ENCODE data around the gene MEPE.

Gene MEPE

DNA sequence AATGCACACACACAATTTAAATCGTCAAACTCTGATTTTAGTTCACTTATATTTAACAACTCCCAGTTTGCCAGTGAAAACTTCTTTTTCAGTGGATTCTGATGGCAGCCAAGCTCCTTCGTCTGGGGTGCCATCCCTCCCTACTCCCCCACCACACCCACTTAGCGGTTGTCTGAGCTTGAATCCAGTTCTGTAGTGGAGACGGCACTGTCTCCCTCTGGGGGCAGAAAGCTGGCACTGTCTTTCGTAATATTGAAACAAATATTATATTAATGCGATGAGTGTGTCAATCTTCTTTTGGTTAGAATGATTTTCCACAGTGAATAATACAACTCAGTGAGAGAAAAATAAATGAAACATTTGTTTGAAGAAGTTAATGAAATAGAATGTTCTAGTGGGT is 5.4 kb downstream of the MEPE start:
- CTCF ChIA-PET, result interaction anchor here (0.5 to 3.8 kb wide), 7 partner anchors 9 to 294 kb away, joined by 3 to 19 read pairs (median 4); no protein-coding TSS in a partner anchor
- no peak for DNase-seq (ENCODE audit: extremely low spot score)

DNA sequence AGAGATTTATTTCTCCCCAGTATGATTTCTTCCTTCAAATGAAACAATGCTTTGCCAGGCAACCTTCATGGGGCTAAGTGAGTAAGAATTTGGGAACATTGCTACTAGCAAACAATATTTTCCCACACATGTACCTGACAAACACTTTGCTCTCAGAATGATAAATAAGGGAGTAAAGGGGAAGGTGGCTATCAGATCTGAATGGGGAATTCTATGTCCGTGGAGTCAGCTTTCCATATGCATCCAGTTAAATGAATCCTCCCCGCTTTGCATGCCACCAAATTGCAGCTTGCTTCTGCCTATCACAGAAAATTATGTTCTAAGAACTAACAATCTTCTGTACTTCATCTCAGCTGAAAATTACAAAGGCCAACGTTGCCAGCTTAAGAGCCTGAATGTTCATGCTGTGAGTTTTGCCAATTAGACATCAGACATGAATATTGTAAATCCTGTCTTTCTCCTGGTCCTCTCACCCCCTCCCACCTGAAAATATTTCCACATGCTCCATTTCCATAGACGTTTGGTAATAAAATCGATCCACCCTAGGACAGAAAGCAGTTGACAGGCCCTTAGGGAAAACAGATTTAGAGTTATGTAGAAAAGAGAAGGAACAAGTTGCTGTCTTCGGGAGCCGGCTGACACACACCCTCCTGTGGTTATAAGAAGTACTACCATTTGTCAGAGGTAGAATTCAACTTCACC is 6.3 kb downstream of the MEPE start:
- ChIA-PET CTCF (interaction anchor here (0.9 to 3.8 kb wide), 5 partner anchors 11 to 295 kb away, joined by 3 to 19 read pairs (median 4); no protein-coding TSS in a partner anchor), POLR2A (no interaction called here)
- TF ChIP-seq L3MBTL2 (conservative IDR thresholded peaks at IDR 0.05), result no peak
- no peak for TF ChIP-seq FOXK2 (IDR thresholded peaks at IDR 0.05)
- no peak for TF ChIP-seq ZNF384 (IDR thresholded peaks at IDR 0.05)
- TF ChIP-seq FOXA1 (IDR thresholded peaks at IDR 0.05), result no peak
- TF ChIP-seq, protein P1, sequence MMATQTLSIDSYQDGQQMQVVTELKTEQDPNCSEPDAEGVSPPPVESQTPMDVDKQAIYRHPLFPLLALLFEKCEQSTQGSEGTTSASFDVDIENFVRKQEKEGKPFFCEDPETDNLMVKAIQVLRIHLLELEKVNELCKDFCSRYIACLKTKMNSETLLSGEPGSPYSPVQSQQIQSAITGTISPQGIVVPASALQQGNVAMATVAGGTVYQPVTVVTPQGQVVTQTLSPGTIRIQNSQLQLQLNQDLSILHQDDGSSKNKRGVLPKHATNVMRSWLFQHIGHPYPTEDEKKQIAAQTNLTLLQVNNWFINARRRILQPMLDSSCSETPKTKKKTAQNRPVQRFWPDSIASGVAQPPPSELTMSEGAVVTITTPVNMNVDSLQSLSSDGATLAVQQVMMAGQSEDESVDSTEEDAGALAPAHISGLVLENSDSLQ (IDR thresholded peaks at IDR 0.05), result peak; percentile 51
- DNase-seq (ENCODE audit: extremely low spot score), result peak; percentile 50

More for the DNA sequence above, 5.4 kb downstream of the MEPE start:
- POLR2A ChIA-PET, result no interaction called here
- no peak for TF ChIP-seq BHLHE40 (IDR thresholded peaks at IDR 0.05; ENCODE audit: borderline replicate concordance)
- TF ChIP-seq FOXA1 (IDR thresholded peaks at IDR 0.05), result no peak
- TF ChIP-seq CTBP1 (IDR thresholded peaks at IDR 0.05; ENCODE audit: borderline replicate concordance), result no peak
- TF ChIP-seq NFRKB (IDR thresholded peaks at IDR 0.05), result no peak
- TF ChIP-seq L3MBTL2 (conservative IDR thresholded peaks at IDR 0.05), result no peak
- TF ChIP-seq LEF1 (IDR thresholded peaks at IDR 0.05; ENCODE audit: borderline replicate concordance), result no peak
- no peak for TF ChIP-seq FOXK2 (IDR thresholded peaks at IDR 0.05)
- TF ChIP-seq FOXM1 (IDR thresholded peaks at IDR 0.05; ENCODE audit: borderline replicate concordance), result no peak
- no peak for TF ChIP-seq ARNT (IDR thresholded peaks at IDR 0.05)

DNA sequence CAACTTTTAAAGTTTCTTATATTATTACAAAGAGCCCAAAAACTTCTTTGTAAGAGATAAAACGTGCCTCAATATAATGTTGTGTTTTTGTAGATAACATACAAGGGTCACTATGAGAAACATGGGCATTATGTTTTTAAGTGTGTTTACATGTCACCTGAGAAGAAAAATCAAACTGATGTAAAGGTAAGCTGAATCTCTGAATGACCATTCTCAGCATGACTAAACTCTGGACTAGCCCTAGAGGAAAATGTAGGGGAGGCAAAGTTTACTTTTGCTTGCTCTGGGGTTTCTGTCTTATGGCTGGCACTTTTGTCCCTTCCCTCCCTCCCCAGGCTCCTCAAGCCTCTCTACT is 6.8 kb downstream of the MEPE start:
- no peak for DNase-seq (ENCODE audit: extremely low spot score)
- POLR2A ChIA-PET, result no interaction called here
- TF ChIP-seq ELF4 (IDR thresholded peaks at IDR 0.05) (no peak), NFRKB (IDR thresholded peaks at IDR 0.05) (no peak), FOXA1 (IDR thresholded peaks at IDR 0.05) (no peak), ARNT (IDR thresholded peaks at IDR 0.05) (no peak), BHLHE40 (IDR thresholded peaks at IDR 0.05; ENCODE audit: borderline replicate concordance) (no peak), SUZ12 (IDR thresholded peaks at IDR 0.05) (no peak)
- TF ChIP-seq, protein P1 (IDR thresholded peaks at IDR 0.05), result no peak
- CTCF ChIA-PET, result interaction anchor here (0.5 to 3.8 kb wide), 4 partner anchors 10 to 162 kb away, joined by 3 to 19 read pairs (median 4); no protein-coding TSS in a partner anchor

DNA sequence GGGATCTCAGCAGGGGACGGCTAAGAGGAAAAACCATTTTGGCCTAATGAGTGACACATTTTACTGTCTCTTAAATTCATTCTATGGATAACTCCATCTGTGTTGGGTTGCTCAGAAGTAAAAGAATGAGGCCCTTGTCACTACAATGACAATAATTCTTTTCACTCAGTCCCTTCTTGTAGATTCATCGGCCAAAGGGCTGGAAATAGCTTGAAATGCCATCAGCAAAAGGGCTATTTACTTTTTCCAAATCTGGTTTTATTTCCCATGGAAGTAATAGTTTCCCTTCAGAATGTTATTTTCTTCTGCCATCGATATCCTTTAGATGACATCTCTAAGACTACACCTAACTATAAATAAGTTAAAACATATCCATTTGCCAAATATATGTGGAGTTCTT is 7.4 kb downstream of the MEPE start:
- CTCF ChIA-PET, result interaction anchor here (0.5 to 3.8 kb wide), 2 partner anchors 10 to 160 kb away, joined by 3 to 19 read pairs; no protein-coding TSS in a partner anchor
- POLR2A ChIA-PET, result no interaction called here
- no peak for TF ChIP-seq ELF4 (IDR thresholded peaks at IDR 0.05)
- TF ChIP-seq HDGF (IDR thresholded peaks at IDR 0.05; ENCODE audit: borderline replicate concordance), result no peak
- TF ChIP-seq FOXM1 (IDR thresholded peaks at IDR 0.05; ENCODE audit: borderline replicate concordance), result no peak
- TF ChIP-seq ZNF384 (IDR thresholded peaks at IDR 0.05), result no peak
- TF ChIP-seq, protein P1 (IDR thresholded peaks at IDR 0.05), result no peak
- no peak for TF ChIP-seq SP1 (IDR thresholded peaks at IDR 0.05)
- no peak for TF ChIP-seq FOXA1 (IDR thresholded peaks at IDR 0.05)
- no peak for TF ChIP-seq TARDBP (IDR thresholded peaks at IDR 0.05)
- TF ChIP-seq L3MBTL2 (conservative IDR thresholded peaks at IDR 0.05), result no peak
- TF ChIP-seq ARNT (IDR thresholded peaks at IDR 0.05), result no peak
- TF ChIP-seq FOXK2 (IDR thresholded peaks at IDR 0.05), result no peak
- TF ChIP-seq BHLHE40 (IDR thresholded peaks at IDR 0.05; ENCODE audit: borderline replicate concordance), result no peak
- no peak for TF ChIP-seq NFRKB (IDR thresholded peaks at IDR 0.05)
- TF ChIP-seq CTBP1 (IDR thresholded peaks at IDR 0.05; ENCODE audit: borderline replicate concordance), result no peak
- TF ChIP-seq LEF1 (IDR thresholded peaks at IDR 0.05; ENCODE audit: borderline replicate concordance), result no peak
- no peak for TF ChIP-seq SUZ12 (IDR thresholded peaks at IDR 0.05)
- DNase-seq (ENCODE audit: extremely low spot score), result no peak

DNA sequence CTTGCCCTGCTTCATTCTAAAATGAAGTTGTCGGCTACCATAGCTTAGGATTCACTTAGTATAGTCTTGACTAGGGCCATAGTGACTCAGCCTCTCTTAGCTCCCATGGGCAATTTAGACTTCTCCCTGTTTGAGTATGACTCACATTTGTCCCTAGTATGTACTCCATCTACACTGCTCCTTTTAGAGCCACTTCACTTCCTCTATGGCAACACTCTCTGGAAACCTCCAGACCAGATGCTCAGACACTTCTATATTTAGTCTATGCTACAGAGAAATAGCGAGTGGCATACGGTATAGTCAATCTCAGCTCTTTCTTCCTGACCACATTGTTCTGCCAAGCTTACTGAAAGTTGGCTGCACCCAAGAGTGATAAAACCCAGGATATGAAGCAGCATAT is 11.2 kb downstream of the MEPE start:
- TF ChIP-seq TARDBP (IDR thresholded peaks at IDR 0.05) (no peak), NFRKB (IDR thresholded peaks at IDR 0.05) (no peak), BHLHE40 (IDR thresholded peaks at IDR 0.05; ENCODE audit: borderline replicate concordance) (no peak), FOXA1 (IDR thresholded peaks at IDR 0.05) (no peak), CTBP1 (IDR thresholded peaks at IDR 0.05; ENCODE audit: borderline replicate concordance) (no peak), LEF1 (IDR thresholded peaks at IDR 0.05; ENCODE audit: borderline replicate concordance) (no peak), FOXM1 (IDR thresholded peaks at IDR 0.05; ENCODE audit: borderline replicate concordance) (no peak), ZNF384 (IDR thresholded peaks at IDR 0.05) (no peak), SP1 (IDR thresholded peaks at IDR 0.05) (no peak), ELF4 (IDR thresholded peaks at IDR 0.05) (no peak), ARNT (IDR thresholded peaks at IDR 0.05) (no peak), HDGF (IDR thresholded peaks at IDR 0.05; ENCODE audit: borderline replicate concordance) (no peak), FOXK2 (IDR thresholded peaks at IDR 0.05) (no peak)
- POLR2A ChIA-PET, result no interaction called here
- CTCF ChIA-PET, result no interaction called here
- DNase-seq (ENCODE audit: extremely low spot score), result no peak

DNA sequence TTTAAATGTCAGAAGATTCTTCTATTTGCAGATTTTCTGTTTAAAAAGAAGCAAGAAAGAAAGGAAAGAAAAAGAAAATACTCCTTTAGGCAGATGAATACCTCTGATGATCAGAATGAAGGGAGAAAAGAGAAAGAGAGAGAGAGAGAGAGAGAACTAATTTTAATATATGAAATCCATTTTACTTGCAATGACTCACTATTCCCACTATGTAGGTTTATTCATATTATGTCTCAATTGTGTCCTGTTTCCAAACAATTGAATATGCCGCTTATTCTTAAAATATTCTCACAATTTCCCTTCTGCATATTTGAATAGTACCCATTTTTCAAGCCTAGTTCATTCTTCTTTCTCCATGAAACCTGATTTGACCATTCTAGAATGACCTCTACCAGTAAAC is 11.7 kb downstream of the MEPE start:
- CTCF ChIA-PET, result no interaction called here
- TF ChIP-seq ARNT (IDR thresholded peaks at IDR 0.05) (no peak), SP1 (IDR thresholded peaks at IDR 0.05) (no peak), ZNF384 (IDR thresholded peaks at IDR 0.05) (no peak), FOXM1 (IDR thresholded peaks at IDR 0.05; ENCODE audit: borderline replicate concordance) (no peak), SUZ12 (IDR thresholded peaks at IDR 0.05) (no peak), FOXK2 (IDR thresholded peaks at IDR 0.05) (no peak), BHLHE40 (IDR thresholded peaks at IDR 0.05; ENCODE audit: borderline replicate concordance) (no peak), FOXA1 (IDR thresholded peaks at IDR 0.05) (no peak), ELF4 (IDR thresholded peaks at IDR 0.05) (no peak), LEF1 (IDR thresholded peaks at IDR 0.05; ENCODE audit: borderline replicate concordance) (no peak)
- TF ChIP-seq, protein P1 (IDR thresholded peaks at IDR 0.05), result no peak

More for the DNA sequence above, 11.7 kb downstream of the MEPE start:
- POLR2A ChIA-PET, result no interaction called here
- DNase-seq (ENCODE audit: extremely low spot score), result no peak
